SIG-M5 treated with dmso at 0.1 percent for 504 hours (cell line): Measurements from ENCODE around the gene RACGAP1.
"Not testable (repeated sequence)": the region's sequence is repeated elsewhere in the genome, so short reads cannot be mapped to it uniquely, and the experiment has no call there.

ENCODE experiments used
- DNase-seq: peaks from one replicate; lab custom pipeline; 2025; ENCODE audit not compliant: unreplicated experiment; lab: John Stamatoyannopoulos, UW

Gene RACGAP1

GRCh38 chr12:49987625-49988303 is 37.5 kb downstream of the RACGAP1 start:
- DNase-seq: peak; percentile 81

GRCh38 chr12:49986476-49986875 is 38.8 kb downstream of the RACGAP1 start:
- DNase-seq: not testable (repeated sequence)

- no peak for DNase-seq
Measured at GRCh38 chr12:49985981-49986380, 39.3 kb downstream of the RACGAP1 start.

GRCh38 chr12:49984476-49985359 is 40.6 kb downstream of the RACGAP1 start:
- DNase-seq: no peak

- no peak for DNase-seq
Measured at GRCh38 chr12:49983892-49984291, 41.4 kb downstream of the RACGAP1 start.

- peak; percentile 54 for DNase-seq
Measured at GRCh38 chr12:49982246-49983087, 42.8 kb downstream of the RACGAP1 start.

GRCh38 chr12:49980501-49981349 is 44.6 kb downstream of the RACGAP1 start:
- no peak for DNase-seq

- no peak for DNase-seq
Measured at GRCh38 chr12:49979791-49980190, 45.5 kb downstream of the RACGAP1 start.

GRCh38 chr12:49979016-49979586 is 46.2 kb downstream of the RACGAP1 start:
- DNase-seq: no peak

GRCh38 chr12:49978125-49978524 is 47.2 kb downstream of the RACGAP1 start:
- no peak for DNase-seq

- no peak for DNase-seq
Measured at GRCh38 chr12:49976557-49976956, 48.7 kb downstream of the RACGAP1 start.

GRCh38 chr12:49975318-49975761 is 50.0 kb downstream of the RACGAP1 start:
- no peak for DNase-seq

GRCh38 chr12:49974677-49975317 is 50.5 kb downstream of the RACGAP1 start:
- DNase-seq: no peak

- no peak for DNase-seq
Measured at GRCh38 chr12:49974231-49974675, 51.0 kb downstream of the RACGAP1 start.

GRCh38 chr12:49973361-49973830 is 51.9 kb downstream of the RACGAP1 start:
- DNase-seq: no peak

GRCh38 chr12:49972641-49973360 is 52.5 kb downstream of the RACGAP1 start, which contains the start of gene AQP6:
Gene AQP6 (plus strand): TSS chr12:49972947. CDS start chr12:49973174, 227 bp downstream.
- DNase-seq: no peak

GRCh38 chr12:49972129-49972528 is 53.2 kb downstream of the RACGAP1 start:
- no peak for DNase-seq

- DNase-seq: no peak
Measured at GRCh38 chr12:49971141-49971540, 54.2 kb downstream of the RACGAP1 start.

GRCh38 chr12:49970658-49971057 is 54.6 kb downstream of the RACGAP1 start:
- no peak for DNase-seq
